Femur (tissue), 1 donor: ENCODE measurements around the gene OR10A4.
"Not testable (repeated sequence)": the region's sequence is repeated elsewhere in the genome, so short reads cannot be mapped to it uniquely, and the experiment has no call there.

Experiments
- DNase-seq: peaks from one replicate; pipeline ENCODE4 v3.0.0-alpha.2; 2017

OR10A4 gene, protein sequence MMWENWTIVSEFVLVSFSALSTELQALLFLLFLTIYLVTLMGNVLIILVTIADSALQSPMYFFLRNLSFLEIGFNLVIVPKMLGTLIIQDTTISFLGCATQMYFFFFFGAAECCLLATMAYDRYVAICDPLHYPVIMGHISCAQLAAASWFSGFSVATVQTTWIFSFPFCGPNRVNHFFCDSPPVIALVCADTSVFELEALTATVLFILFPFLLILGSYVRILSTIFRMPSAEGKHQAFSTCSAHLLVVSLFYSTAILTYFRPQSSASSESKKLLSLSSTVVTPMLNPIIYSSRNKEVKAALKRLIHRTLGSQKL

GRCh38 chr11:6876325-6876724 lies at the start of gene OR10A4:
Gene OR10A4 (plus strand): TSS chr11:6876625. CDS start chr11:6876648, 23 bp downstream.
- DNase-seq: no peak

DNA sequence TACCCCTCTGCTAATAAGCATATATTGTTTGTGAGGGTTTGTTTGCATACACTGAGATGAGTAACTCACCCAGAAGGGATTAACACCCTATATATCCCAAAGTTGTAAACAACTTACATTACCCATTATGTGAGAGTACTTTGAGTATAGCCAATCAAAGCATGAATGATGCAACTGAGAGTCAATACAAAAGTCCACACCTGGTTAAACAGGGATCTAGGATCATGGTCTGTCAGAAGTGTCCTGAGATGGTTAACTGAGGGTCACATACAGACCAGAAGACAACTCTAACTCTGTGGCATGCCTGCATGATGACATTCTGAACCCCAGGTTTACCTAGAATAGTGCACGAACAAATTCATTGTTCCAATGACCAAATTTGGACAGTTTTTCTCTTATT lies 48.3 kb upstream of the OR10A4 start:
- DNase-seq: no peak

DNA sequence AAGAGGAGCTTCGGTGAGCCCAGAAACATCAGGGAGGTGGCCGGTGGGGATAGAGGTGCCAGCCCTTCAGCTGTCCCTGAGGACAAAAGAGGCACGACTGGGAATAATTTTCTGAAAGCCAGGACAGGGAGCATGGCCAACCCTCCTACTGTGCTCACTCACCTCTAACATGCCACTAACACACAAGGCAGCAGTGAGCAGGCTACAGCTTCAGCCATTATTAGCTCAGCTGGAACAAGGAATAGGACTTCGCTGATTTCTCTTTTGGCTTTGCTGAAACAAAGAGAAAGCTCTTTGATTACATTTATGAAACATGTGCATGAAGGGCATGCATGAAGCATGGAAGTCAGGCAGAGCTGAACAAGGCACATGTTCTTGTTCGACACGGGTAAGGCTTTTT lies 43.1 kb upstream of the OR10A4 start:
- no peak for DNase-seq

DNA sequence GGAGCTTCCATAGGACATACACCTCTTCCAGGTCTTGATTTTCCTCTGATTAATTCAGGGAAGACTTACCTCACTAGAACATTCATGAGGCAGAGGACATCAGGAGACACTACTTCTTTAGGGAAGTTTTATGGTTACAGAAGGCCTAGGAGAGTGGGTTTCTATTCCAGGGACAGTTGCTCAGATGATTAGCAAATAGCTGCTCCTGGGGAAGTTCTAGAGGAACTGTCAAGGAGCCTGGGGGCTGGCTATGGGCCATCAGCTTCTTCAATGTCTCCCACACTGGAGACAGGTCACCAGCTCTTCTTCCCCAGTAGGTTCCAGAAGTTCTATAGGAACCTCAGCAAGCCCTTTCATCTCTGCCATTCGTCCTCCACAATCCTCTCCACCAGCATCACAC lies 42.4 kb upstream of the OR10A4 start:
- no peak for DNase-seq

GRCh38 chr11:6841694-6842093 lies 34.7 kb upstream of the OR10A4 start:
- no peak for DNase-seq

- no peak for DNase-seq
Observed at GRCh38 chr11:6843670-6844069, 32.8 kb upstream of the OR10A4 start.

GRCh38 chr11:6844356-6844755 lies 32.1 kb upstream of the OR10A4 start:
- DNase-seq: no peak

DNA sequence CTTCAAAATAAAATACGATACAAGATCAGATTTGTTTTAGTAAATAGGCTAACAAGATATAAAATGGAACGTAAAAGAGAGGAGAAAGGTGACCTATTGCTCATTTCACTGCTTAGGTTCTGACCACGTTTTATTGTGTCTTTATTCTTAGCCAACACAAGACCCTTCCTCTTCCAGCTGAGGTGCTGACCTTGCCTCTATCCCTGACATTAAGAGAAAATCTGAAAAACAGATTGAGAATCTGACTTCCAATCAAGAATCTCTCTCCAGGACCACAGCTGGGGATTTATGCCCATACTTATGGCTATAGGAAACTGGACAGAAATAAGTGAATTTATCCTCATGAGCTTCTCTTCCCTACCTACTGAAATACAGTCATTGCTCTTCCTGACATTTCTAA lies 31.0 kb upstream of the OR10A4 start, which contains the start of gene OR10A5:
Gene OR10A5, plus strand, starts transcription at position 301 of the 400 bp plus-strand sequence. Its CDS starts 0 bp downstream, at position 301.
- DNase-seq: no peak

- no peak for DNase-seq
Observed at GRCh38 chr11:6850526-6850925, 25.9 kb upstream of the OR10A4 start.

- DNase-seq: not testable (repeated sequence)
Observed at GRCh38 chr11:6854801-6855200, 21.6 kb upstream of the OR10A4 start.

GRCh38 chr11:6855971-6856541 lies 20.4 kb upstream of the OR10A4 start:
- DNase-seq: no peak

DNA sequence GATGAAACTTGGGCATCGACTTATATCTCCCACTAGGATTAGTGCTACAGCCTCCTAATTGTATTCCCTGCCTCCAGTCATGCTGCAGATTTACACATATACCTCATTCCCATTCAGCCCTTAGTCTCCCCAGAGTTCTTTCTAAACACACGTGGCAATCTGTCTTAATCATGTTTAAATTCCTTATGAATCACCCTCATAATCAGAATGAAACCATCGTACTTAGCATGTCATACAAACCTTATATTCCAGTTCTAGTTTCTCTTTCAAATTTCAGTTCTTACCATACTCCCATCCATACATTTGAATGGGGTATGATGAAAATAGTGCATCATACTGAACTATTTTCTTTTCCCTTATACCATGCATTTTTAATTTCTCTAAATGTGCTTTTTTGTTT lies 19.6 kb upstream of the OR10A4 start:
- no peak for DNase-seq

GRCh38 chr11:6862961-6863360 lies 13.5 kb upstream of the OR10A4 start, which contains the start of gene OR10A2:
Gene OR10A2 (plus strand): TSS chr11:6863057. CDS start chr11:6869755, 6,698 bp downstream.
- no peak for DNase-seq

DNA sequence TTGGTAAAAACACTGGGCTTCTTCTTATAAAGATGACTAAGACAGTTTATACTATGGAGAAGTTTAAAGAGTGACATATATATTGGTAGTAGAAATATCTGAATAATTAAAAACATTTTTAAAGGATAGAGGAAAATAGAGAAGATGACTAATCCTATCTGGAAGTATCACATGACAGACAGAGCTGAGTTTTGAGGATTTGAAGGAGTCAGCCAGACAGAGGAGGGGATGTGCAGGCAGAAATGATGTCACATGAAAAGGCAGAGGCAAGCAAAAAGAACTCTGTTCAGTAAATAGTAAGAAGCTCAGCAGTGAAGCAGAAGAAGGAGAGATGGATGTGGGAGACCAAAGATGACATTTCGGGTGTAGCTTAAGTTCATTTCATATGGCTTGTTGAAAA lies 12.0 kb upstream of the OR10A4 start:
- no peak for DNase-seq

DNA sequence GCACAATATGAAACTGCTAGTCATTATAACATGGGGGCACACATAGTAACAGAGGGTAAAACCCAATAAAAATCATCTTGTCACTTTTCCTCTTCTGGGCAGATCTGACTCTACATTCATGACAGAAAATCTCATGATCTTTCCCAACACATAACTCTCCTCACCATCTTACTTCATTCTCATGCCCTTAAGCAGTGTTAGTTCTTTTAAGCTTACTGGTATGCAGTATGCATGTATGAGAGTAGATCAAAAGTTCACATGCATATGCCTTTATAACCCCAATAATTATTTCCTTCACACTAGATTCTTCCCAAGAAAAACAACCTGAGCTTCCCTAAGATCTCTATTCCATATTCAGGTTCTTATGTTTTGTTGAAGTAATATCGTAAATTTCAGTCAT lies 5.1 kb upstream of the OR10A4 start:
- DNase-seq: no peak

- DNase-seq: no peak
Observed at GRCh38 chr11:6875761-6876160, 664 bp upstream of the OR10A4 start.

DNA sequence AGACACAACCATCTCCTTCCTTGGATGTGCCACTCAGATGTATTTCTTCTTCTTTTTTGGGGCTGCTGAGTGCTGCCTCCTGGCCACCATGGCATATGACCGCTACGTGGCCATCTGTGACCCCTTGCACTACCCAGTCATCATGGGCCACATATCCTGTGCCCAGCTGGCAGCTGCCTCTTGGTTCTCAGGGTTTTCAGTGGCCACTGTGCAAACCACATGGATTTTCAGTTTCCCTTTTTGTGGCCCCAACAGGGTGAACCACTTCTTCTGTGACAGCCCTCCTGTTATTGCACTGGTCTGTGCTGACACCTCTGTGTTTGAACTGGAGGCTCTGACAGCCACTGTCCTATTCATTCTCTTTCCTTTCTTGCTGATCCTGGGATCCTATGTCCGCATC lies 489 bp downstream of the OR10A4 start:
- DNase-seq: no peak

GRCh38 chr11:6882751-6883150 lies 6.3 kb downstream of the OR10A4 start:
- DNase-seq: no peak

- not testable (repeated sequence) for DNase-seq
Observed at GRCh38 chr11:6887711-6888110, 11.3 kb downstream of the OR10A4 start.

DNA sequence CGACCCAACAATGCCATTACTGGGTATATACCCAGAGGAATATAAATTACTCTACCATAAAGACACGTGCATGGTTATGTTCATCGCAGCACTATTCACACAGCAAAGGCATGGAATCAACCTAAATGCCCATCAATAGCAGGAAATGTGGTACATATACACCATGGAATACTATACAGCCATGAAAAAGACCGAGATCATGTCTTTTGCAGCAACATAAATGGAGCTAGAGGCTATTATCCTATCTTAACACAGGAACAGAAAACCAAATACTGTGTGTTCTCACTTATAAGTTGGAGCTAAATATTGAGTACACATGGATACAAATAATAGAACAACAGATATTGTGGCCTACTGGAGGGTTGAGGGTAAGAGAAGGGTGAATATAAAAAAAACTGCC lies 12.4 kb downstream of the OR10A4 start:
- DNase-seq: no peak

DNA sequence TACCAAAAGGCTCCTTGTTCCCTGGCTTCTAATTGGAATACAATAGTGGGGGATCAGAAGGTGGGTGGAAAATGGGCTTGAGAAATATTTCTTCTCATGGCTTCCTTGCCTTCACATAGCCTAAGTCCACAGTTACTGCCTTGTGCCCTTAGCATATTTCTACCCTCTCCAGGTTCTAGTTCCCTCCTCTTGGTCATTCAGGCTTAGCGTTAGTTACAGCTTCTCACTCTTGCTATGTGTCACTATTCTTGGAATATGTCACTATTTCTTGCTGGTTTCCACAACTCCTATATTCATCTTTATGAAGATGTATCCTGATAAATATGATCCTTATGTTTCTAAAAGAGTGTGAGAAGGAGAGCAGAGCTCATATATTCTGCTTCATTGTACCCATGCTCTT lies 13.4 kb downstream of the OR10A4 start:
- no peak for DNase-seq

GRCh38 chr11:6892400-6892799 lies 16.0 kb downstream of the OR10A4 start, which contains the start of gene OR2D2:
Gene OR2D2 (minus strand): TSS chr11:6892500. CDS start chr11:6892500, 0 bp downstream.
- no peak for DNase-seq

GRCh38 chr11:6894097-6894496 lies 17.7 kb downstream of the OR10A4 start:
- DNase-seq: no peak

GRCh38 chr11:6895010-6895409 lies 18.6 kb downstream of the OR10A4 start:
- no peak for DNase-seq

GRCh38 chr11:6898911-6899310 lies 22.5 kb downstream of the OR10A4 start:
- no peak for DNase-seq
